ENCODE results near the gene SPDYE1. TPM values are rescaled to one million over a fixed set of nuclear protein-coding genes. Genes with fewer than 3 reads are reported as not detected.
"Not testable (repeated sequence)": the region's sequence is repeated elsewhere in the genome, so short reads cannot be mapped to it uniquely, and the experiment has no call there.

Gene SPDYE1
- total and polyA plus RNA-seq, 2 of the 13 experiments (the other 11 are each of a cell fraction or from before 2014, with no cell fraction given), result not detected

DNA sequence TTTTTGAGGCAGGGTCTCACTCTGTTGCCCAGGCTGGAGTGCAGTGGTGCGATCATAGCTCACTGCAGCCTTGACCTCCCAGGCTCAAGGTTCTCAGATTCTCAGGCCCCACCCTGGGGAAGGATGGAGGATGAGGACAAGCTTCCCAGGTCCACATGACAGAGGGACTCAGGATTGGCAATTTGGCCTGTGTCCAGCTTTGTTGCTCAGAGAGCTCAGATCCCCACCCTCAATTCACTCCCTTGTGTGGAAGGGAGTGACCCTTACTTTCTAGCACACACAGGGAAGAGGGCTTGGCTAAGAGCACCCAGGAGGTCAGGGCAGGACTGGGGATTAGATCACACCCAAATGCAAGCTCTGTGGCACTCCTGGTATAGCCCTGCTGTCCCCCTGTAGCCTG lies 6.9 kb upstream of the SPDYE1 start:
- FAIRE-seq; H3K4me2 ChIP-seq (ENCODE audit: low read depth, low read length); H3K9me3 ChIP-seq (ENCODE audit: low read length); H2AFZ ChIP-seq (ENCODE audit: low read length); H3K36me3 ChIP-seq (replicated peaks in 1 of 2; ENCODE audit: control insufficient read depth in 1 of 2, insufficient read depth in 2 of 2, low read length in 2 of 2); DNase-seq (ENCODE audit: low spot score); H3K4me1 ChIP-seq (ENCODE audit: insufficient read depth, low read length); in situ Hi-C loops (cut with HindIII; ENCODE audit: extremely low pct_ligation_motif_present, low pct_unique_long_range_greater_than_20kb); H3K9ac ChIP-seq (ENCODE audit: insufficient read depth, low read depth, low read length); ATAC-seq; BruUV-seq (replicated peaks); POLR2A ChIA-PET; H3K27me3 ChIP-seq (ENCODE audit: control insufficient read depth in 1 of 2, insufficient read depth in 2 of 2, low read length in 2 of 2); intact Hi-C loops (cut with micrococcal nuclease; ENCODE audit: unreplicated experiment); H3K27ac ChIP-seq (ENCODE audit: extremely low read length, insufficient read depth, low read length); H4K20me1 ChIP-seq (ENCODE audit: insufficient read depth, low read length); H3K79me2 ChIP-seq (ENCODE audit: insufficient read depth, low read length); H3K4me3 ChIP-seq (replicated peaks in 1 of 3; ENCODE audit: insufficient read depth in 1 of 3, low read depth in 2 of 3, low read length in 3 of 3); CTCF ChIA-PET (ENCODE audit: low intra/inter-chr PET ratio, low total read pairs): not testable (repeated sequence)
- 86% methylated on average over 1 of the region's 1 CpG for WGBS (ENCODE audit: low lambda C conversion rate)

DNA sequence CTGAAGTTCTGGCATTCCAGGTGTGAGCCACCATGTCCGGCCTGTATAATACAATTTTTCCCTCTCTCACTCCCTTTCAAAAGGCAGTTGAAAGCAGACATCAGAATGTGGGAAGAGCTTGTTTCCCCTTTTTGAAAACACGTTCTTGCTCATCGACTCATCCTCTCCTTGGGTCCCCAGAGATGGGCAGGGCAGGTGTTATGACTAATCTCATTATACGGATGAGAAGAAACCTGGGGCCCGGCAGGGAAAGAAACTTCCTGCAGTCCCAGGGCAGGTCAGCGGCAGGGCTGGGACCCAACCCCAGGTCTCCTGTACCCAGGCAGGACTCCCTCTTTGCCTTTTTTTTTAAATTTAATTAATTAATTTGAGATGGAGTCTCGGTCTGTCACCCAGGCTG lies 4.8 kb upstream of the SPDYE1 start:
- intact Hi-C loops (cut with micrococcal nuclease; ENCODE audit: unreplicated experiment); H3K27me3 ChIP-seq (ENCODE audit: control insufficient read depth in 1 of 2, insufficient read depth in 2 of 2, low read length in 2 of 2); H3K4me1 ChIP-seq (ENCODE audit: insufficient read depth, low read length); H3K9me3 ChIP-seq (ENCODE audit: low read length); H3K4me2 ChIP-seq (ENCODE audit: low read depth, low read length); BruUV-seq (replicated peaks); ATAC-seq; H3K79me2 ChIP-seq (ENCODE audit: insufficient read depth, low read length); in situ Hi-C loops (cut with HindIII; ENCODE audit: extremely low pct_ligation_motif_present, low pct_unique_long_range_greater_than_20kb); POLR2A ChIA-PET; H3K4me3 ChIP-seq (replicated peaks in 1 of 3; ENCODE audit: insufficient read depth in 1 of 3, low read depth in 2 of 3, low read length in 3 of 3); CTCF ChIA-PET (ENCODE audit: low intra/inter-chr PET ratio, low total read pairs); DNase-seq (ENCODE audit: low spot score); H2AFZ ChIP-seq (ENCODE audit: low read length); H4K20me1 ChIP-seq (ENCODE audit: insufficient read depth, low read length); H3K9ac ChIP-seq (ENCODE audit: insufficient read depth, low read depth, low read length); FAIRE-seq; H3K36me3 ChIP-seq (replicated peaks in 1 of 2; ENCODE audit: control insufficient read depth in 1 of 2, insufficient read depth in 2 of 2, low read length in 2 of 2); H3K27ac ChIP-seq (ENCODE audit: extremely low read length, insufficient read depth, low read length): not testable (repeated sequence)
- 92% methylated on average over 7 of the region's 7 CpGs for WGBS (ENCODE audit: low lambda C conversion rate)

DNA sequence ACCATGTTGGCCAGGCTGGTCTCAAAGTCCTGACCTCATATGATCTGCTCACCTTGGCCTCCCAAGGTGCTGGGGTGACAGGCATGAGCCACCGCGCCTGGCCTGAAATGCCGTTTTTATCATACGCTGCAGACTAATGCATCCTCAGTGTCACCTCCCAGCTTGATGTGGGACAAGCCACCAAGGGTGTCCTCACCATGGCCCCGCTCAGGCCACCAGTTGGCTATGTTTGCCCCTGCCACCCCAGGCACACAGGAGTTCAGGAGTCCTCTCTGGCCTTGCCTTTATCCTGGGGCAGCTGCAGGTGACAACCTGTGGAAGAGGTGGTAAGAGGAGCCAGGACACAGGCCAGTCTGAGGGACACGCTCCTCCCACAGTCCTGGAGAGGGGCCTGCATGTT lies 3.0 kb upstream of the SPDYE1 start:
- intact Hi-C loops (cut with micrococcal nuclease; ENCODE audit: unreplicated experiment); H3K9ac ChIP-seq (ENCODE audit: insufficient read depth, low read depth, low read length); H3K9me3 ChIP-seq (ENCODE audit: low read length); POLR2A ChIA-PET; H2AFZ ChIP-seq (ENCODE audit: low read length); H3K79me2 ChIP-seq (ENCODE audit: insufficient read depth, low read length); H3K4me1 ChIP-seq (ENCODE audit: insufficient read depth, low read length); H3K4me3 ChIP-seq (replicated peaks in 1 of 3; ENCODE audit: insufficient read depth in 1 of 3, low read depth in 2 of 3, low read length in 3 of 3); H3K27me3 ChIP-seq (ENCODE audit: control insufficient read depth in 1 of 2, insufficient read depth in 2 of 2, low read length in 2 of 2); H3K36me3 ChIP-seq (replicated peaks in 1 of 2; ENCODE audit: control insufficient read depth in 1 of 2, insufficient read depth in 2 of 2, low read length in 2 of 2); H3K4me2 ChIP-seq (ENCODE audit: low read depth, low read length); FAIRE-seq; BruUV-seq (replicated peaks); H4K20me1 ChIP-seq (ENCODE audit: insufficient read depth, low read length); CTCF ChIA-PET (ENCODE audit: low intra/inter-chr PET ratio, low total read pairs); in situ Hi-C loops (cut with HindIII; ENCODE audit: extremely low pct_ligation_motif_present, low pct_unique_long_range_greater_than_20kb); H3K27ac ChIP-seq (ENCODE audit: extremely low read length, insufficient read depth, low read length); DNase-seq (ENCODE audit: low spot score): not testable (repeated sequence)
- peak; percentile 34; the same call in 2 of the 3 replicates for ATAC-seq
- WGBS (ENCODE audit: low lambda C conversion rate), result 100% methylated on average over 3 of the region's 6 CpGs

DNA sequence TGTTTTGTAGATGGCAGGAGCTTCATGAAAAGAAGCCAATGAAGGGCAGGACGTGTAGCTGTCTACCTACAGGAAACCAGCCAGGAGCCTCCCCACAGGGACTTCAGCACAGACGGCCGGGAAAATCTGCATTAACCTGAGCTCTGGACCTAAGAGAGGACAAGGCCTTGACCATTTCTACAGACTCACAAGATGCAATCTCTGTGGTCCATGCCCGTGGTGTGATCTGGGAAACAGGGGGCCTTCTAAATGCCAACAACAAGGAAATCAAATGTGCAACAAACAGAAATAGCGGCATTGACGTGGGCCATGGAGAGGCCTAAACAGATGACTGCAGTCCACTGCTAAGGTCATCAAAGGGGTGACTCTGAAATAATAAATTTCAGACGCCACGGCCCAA lies 14.4 kb downstream of the SPDYE1 start:
- H3K36me3 ChIP-seq (replicated peaks in 1 of 2; ENCODE audit: control insufficient read depth in 1 of 2, insufficient read depth in 2 of 2, low read length in 2 of 2); intact Hi-C loops (cut with micrococcal nuclease; ENCODE audit: unreplicated experiment); CTCF ChIA-PET (ENCODE audit: low intra/inter-chr PET ratio, low total read pairs); H3K9ac ChIP-seq (ENCODE audit: insufficient read depth, low read depth, low read length); H4K20me1 ChIP-seq (ENCODE audit: insufficient read depth, low read length); H3K9me3 ChIP-seq (ENCODE audit: low read length); FAIRE-seq; in situ Hi-C loops (cut with HindIII; ENCODE audit: extremely low pct_ligation_motif_present, low pct_unique_long_range_greater_than_20kb); POLR2A ChIA-PET; H3K27me3 ChIP-seq (ENCODE audit: control insufficient read depth in 1 of 2, insufficient read depth in 2 of 2, low read length in 2 of 2); H3K27ac ChIP-seq (ENCODE audit: extremely low read length, insufficient read depth, low read length); H3K4me3 ChIP-seq (replicated peaks in 1 of 3; ENCODE audit: insufficient read depth in 1 of 3, low read depth in 2 of 3, low read length in 3 of 3); H3K4me1 ChIP-seq (ENCODE audit: insufficient read depth, low read length); H2AFZ ChIP-seq (ENCODE audit: low read length); ATAC-seq; H3K4me2 ChIP-seq (ENCODE audit: low read depth, low read length); BruUV-seq (replicated peaks); DNase-seq (ENCODE audit: low spot score); H3K79me2 ChIP-seq (ENCODE audit: insufficient read depth, low read length): not testable (repeated sequence)
- 91% methylated on average over 8 of the region's 8 CpGs for WGBS (ENCODE audit: low lambda C conversion rate)
